Astrocyte of the spinal cord (primary cell): ENCODE measurements around the gene ARHGEF38.

Experiments
- DNase-seq: peaks from one replicate; pipeline ENCODE4 v3.0.0; 2011; ENCODE audit warnings: low read depth, low spot score
- H3K4me3 ChIP-seq: 2 replicates; pipeline ENCODE4 v1.5.1; 2011; ENCODE audit warnings: low read depth, mild to moderate bottlenecking, low read length, moderate library complexity
- in situ Hi-C: cut with HindIII; loops from 2 replicates; pipeline ENCODE4 v1.10.0; 2017; ENCODE audit warnings: low sequenced_read_pairs
- TF ChIP-seq, protein P1 (sequence below): IDR thresholded peaks from 2 replicates; pipeline ENCODE4 v1.5.1; 2012; ENCODE audit warnings: low read depth, mild to moderate bottlenecking, low read length, inconsistent platforms

ARHGEF38 gene

DNA sequence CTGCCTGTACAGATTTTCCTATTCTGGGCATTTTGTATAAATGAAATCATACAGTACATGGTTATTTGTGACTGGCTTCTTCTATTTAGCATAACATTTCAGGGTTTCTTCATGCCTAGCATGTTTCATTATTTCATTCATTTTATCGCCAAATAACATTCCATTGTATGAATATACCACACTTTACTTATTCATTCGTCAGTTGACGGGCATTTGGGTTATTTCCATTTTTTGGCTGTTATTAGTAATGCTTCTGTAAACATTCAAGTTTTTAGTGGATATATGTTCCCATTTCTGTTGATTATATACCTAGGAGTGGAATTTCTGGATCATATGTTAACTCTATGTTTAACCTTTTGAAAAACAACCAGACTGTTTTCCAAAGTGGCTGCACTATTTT is 108.6 kb downstream of the ARHGEF38 start:
- no peak overlapping the region for H3K4me3 ChIP-seq
- TF ChIP-seq, protein P1, sequence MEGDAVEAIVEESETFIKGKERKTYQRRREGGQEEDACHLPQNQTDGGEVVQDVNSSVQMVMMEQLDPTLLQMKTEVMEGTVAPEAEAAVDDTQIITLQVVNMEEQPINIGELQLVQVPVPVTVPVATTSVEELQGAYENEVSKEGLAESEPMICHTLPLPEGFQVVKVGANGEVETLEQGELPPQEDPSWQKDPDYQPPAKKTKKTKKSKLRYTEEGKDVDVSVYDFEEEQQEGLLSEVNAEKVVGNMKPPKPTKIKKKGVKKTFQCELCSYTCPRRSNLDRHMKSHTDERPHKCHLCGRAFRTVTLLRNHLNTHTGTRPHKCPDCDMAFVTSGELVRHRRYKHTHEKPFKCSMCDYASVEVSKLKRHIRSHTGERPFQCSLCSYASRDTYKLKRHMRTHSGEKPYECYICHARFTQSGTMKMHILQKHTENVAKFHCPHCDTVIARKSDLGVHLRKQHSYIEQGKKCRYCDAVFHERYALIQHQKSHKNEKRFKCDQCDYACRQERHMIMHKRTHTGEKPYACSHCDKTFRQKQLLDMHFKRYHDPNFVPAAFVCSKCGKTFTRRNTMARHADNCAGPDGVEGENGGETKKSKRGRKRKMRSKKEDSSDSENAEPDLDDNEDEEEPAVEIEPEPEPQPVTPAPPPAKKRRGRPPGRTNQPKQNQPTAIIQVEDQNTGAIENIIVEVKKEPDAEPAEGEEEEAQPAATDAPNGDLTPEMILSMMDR: no peak
- no peak for DNase-seq
- in situ Hi-C loops: no loop called here

DNA sequence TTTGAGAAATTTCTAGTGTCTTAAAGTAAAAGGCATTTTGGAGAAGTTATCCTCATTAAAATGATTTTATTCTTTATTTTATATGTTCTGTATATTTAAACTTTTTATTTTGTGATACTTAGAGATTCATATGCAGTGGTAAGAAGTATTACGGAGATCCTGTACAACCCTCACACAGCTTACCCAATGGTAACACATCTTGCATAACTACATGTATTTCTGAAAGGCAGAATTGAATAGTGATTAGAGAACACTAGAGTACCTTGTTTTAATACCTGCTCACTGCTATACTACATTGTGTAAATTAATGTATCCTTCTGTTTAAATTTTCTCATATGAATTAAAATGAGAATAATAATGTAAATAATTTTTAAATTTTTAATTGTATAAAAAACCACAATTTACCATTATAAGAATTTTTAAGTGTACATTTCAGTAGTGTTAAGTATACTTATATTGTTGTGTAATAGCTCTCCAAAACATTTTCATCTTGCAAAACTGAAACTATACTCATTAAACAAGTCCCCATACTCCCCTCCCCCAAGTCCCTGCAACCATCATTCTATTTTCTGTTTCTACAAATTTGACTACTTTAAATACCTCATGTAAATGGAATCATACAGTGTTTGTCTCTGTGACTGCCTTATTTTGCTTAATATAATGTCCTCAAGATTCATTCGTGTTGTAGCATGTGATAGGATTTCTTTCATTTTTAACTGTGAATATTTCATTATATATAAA is 110.7 kb downstream of the ARHGEF38 start:
- in situ Hi-C loops: no loop called here
- no peak for DNase-seq
- no peak overlapping the region for H3K4me3 ChIP-seq
- TF ChIP-seq, protein P1: no peak

DNA sequence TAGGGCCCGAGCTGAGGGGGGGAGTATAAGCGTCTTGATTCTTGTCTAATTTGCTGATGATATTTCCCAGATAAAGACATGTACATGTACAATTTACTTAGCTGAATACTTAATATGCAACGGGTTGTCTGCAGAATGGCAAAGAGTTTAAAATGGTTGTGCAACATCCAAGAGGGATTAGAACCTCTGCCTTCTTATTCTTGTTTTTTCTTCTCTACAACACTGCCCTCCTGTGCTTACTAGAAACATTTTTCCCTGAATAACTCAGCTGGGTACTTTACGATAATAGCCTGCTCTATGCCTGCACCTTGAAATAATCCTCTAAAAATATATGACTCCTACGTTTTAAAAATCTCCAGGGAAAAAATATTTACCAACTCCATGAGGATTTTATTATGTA is 114.3 kb downstream of the ARHGEF38 start:
- TF ChIP-seq, protein P1: no peak
- in situ Hi-C loops: no loop called here
- DNase-seq: peak; percentile 18
- H3K4me3 ChIP-seq: no peak overlapping the region

DNA sequence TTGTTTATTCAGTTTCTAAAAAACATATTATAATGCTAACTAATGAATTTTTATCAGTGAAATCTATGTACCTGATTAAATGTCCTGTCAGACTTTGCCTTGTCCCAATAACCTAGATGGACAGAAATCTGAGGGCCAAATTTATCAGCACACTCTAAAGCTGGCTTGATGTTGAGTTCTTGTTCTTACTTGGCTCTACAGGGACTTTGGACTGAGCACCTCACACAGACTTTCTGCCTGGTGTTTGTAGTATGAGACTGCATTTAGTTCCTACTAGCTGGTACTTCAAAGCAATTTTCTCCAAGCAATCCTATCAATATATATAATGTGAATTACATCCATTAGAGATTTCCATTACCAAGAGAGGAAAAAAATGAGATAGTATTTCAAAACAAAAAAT is 118.3 kb downstream of the ARHGEF38 start:
- H3K4me3 ChIP-seq: no peak overlapping the region
- no peak for DNase-seq
- TF ChIP-seq, protein P1: no peak
- in situ Hi-C loops: no loop called here

DNA sequence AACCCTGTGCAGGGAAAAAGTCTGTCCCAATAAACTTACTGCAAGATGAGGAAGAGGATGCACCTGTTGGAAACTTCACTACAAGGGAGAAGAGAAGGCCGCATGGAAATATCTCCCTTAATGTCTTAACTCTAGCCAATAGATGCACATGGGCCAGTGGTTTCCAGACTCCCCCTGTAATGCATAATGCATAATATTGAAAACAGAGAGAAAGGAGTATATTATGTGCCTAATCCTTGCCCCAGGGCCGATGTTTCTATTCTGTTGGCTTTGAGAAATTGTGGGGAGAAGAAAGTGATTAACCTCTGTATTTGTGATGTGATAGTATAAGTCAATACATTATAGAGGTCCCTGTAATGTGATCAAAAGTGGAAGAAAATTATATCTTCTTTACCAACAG is 118.9 kb downstream of the ARHGEF38 start:
- no peak overlapping the region for H3K4me3 ChIP-seq
- in situ Hi-C loops: no loop called here
- TF ChIP-seq, protein P1: no peak
- DNase-seq: no peak

DNA sequence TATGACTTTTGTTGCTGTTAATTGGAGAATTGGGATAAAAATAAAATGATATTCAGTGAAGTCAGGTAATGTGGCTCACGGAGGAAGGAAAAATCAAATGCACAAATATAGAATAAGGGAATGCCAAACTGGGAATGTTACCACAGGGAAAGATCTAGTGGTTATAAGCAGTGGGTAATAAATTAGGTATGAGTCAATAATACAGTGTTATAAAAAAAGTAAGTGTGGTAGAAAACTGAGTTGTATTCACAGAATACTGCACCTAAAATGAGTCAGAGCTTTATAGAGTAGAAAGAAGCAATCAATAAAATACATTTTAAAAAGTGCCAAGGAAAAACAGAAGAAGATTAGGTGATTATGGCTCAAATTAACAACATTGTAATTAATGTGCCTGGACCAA is 121.6 kb downstream of the ARHGEF38 start:
- no peak for DNase-seq
- in situ Hi-C loops: no loop called here
- no peak overlapping the region for H3K4me3 ChIP-seq
- TF ChIP-seq, protein P1: no peak

DNA sequence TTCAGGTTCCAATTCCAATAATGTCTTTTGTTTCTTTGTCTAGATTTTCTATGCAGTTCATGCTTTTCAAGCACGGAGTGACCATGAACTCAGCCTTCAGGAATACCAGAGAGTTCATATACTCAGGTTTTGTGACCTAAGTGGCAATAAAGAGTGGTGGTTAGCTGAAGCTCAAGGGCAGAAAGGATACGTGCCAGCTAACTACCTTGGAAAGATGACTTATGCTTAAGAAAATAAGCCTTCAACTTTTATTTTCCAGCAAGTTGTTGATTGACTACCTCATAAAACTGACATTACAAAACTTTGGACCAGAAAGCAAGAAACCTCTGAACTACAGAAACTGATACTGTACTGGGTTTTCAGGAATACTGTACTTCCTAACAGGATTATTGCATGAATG is 125.3 kb downstream of the ARHGEF38 start:
- TF ChIP-seq, protein P1: no peak
- no peak for DNase-seq
- in situ Hi-C loops: no loop called here
- H3K4me3 ChIP-seq: no peak overlapping the region
